Measurements from ENCODE around the gene TAS2R8.

DNA sequence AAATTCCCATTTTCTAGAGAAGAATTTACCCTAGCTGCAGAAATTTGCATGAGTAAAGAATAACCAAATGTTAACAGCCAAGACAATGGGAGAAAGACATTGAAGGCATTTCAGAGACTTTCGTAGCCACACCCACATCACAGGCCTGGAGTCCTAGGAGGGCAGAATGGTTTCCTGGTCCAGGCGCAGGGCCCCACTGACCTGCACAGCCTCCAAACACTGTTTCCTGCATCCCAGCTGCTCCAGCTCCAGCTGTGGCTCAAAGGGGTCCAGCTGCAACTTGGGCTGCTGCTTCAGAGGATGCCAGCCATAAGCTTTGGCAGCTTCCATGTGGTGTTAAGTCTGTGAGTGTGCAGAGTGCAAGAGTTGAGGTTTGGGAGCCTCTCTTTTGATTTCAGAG lies 48.7 kb upstream of the TAS2R8 start:
- TF ChIP-seq, protein P1, sequence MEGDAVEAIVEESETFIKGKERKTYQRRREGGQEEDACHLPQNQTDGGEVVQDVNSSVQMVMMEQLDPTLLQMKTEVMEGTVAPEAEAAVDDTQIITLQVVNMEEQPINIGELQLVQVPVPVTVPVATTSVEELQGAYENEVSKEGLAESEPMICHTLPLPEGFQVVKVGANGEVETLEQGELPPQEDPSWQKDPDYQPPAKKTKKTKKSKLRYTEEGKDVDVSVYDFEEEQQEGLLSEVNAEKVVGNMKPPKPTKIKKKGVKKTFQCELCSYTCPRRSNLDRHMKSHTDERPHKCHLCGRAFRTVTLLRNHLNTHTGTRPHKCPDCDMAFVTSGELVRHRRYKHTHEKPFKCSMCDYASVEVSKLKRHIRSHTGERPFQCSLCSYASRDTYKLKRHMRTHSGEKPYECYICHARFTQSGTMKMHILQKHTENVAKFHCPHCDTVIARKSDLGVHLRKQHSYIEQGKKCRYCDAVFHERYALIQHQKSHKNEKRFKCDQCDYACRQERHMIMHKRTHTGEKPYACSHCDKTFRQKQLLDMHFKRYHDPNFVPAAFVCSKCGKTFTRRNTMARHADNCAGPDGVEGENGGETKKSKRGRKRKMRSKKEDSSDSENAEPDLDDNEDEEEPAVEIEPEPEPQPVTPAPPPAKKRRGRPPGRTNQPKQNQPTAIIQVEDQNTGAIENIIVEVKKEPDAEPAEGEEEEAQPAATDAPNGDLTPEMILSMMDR (IDR thresholded peaks at IDR 0.05): no peak
- no peak for TF ChIP-seq POLR2A (IDR thresholded peaks at IDR 0.05)

Measured in adrenal gland (tissue), 5 donors.